HCT116 (cell line): Measurements from ENCODE around the gene PLEK. TPM values are rescaled to one million over a fixed set of nuclear protein-coding genes. Genes with fewer than 3 reads are reported as not detected.

Experiments used
- ATAC-seq: fragments of 200-7000 bp; cut with Tn5 transposase; 2 replicates; pipeline ENCODE4 v1.9.1; 2020; ENCODE audit warnings: mild to moderate bottlenecking, moderate library complexity
- BruUV-seq: library from RNA; stranded (reverse); fragments of 400-500 nt; replicated peaks from 2 replicates; lab custom pipeline; 2021; lab: Mats Ljungman, UMichigan
- CTCF ChIA-PET: fragments of 300-600 bp; sonication (Branson Sonifier 250); formaldehyde crosslinking; loops from one replicate; lab custom pipeline; 2021; ENCODE audit warnings: antibody characterized with exemption; lab: Charles Lee
- POLR2A ChIA-PET: fragments of 300-600, 350-600 bp; sonication (Branson Sonifier 250); formaldehyde crosslinking; loops from one replicate; lab custom pipeline; 2021; ENCODE audit warnings: antibody characterized with exemption; lab: Charles Lee
- RAD21 ChIA-PET, 2 experiments: fragments of 300-600 bp; sonication (Branson Sonifier 250); formaldehyde crosslinking; loops; one replicate each; lab custom pipeline; 2023; ENCODE audit warnings: low total read pairs in 2 of 2; ENCODE audit not compliant: uncharacterized antibody in 2 of 2, unreplicated experiment in 2 of 2, low non-redundant PET in 1 of 2; lab: Charles Lee
- DNase-seq: peaks from one replicate; pipeline ENCODE4 v3.0.0-alpha.2; 2010; ENCODE audit warnings: low read depth, low spot score
- H2AFZ ChIP-seq: fragments of 200-600 bp; shearing (Covaris generic), sonication (generic); 2 replicates; pipeline ENCODE4 v1.6.1; 2017; ENCODE audit warnings: low read depth, mixed run types, mixed read lengths, antibody characterized with exemption, low read length; ENCODE audit not compliant: poor library complexity, severe bottlenecking
- H3K27ac ChIP-seq: 2 replicates; pipeline ENCODE4 v1.5.1; 2012; ENCODE audit warnings: low read depth, low read length
- H3K27me3 ChIP-seq: fragments of 200-600 bp; sonication (generic); 2 replicates; pipeline ENCODE4 v1.6.1; 2016; ENCODE audit warnings: mixed run types, low read length, mixed read lengths; ENCODE audit not compliant: insufficient read depth
- H3K36me3 ChIP-seq, 2 experiments: fragments of 200-500 bp in 1 of 2; fragments of 200-600 bp in 1 of 2; sonication (Bioruptor generic) in 1 of 2; sonication (generic) in 1 of 2; 2 replicates each; pipeline versions ENCODE4 v1.5.1 to v1.6.1; 2014 to 2016; ENCODE audit warnings: low read length in 2 of 2, inconsistent platforms in 1 of 2, mixed read lengths in 1 of 2, mixed run types in 1 of 2; ENCODE audit not compliant: insufficient read depth in 2 of 2, control insufficient read depth in 1 of 2
- H3K4me1 ChIP-seq, 2 experiments: fragments of 200-600 bp in 1 of 2; sonication (generic) in 1 of 2; 2 replicates each; pipeline versions ENCODE4 v1.5.1 to v1.6.1; 2012 to 2017; ENCODE audit warnings: low read length in 2 of 2, inconsistent platforms in 1 of 2, mild to moderate bottlenecking in 1 of 2, mixed read lengths in 1 of 2, mixed run types in 1 of 2, moderate library complexity in 1 of 2; ENCODE audit not compliant: insufficient read depth in 2 of 2, control insufficient read depth in 1 of 2
- H3K4me2 ChIP-seq: fragments of 200-600 bp; sonication (generic); 2 replicates; pipeline ENCODE4 v1.6.1; 2017; ENCODE audit warnings: mixed run types, low read length, mixed read lengths
- H3K4me3 ChIP-seq, 2 experiments: fragments of 200-600 bp in 1 of 2; sonication (generic) in 1 of 2; replicated peaks in 1 of 2; 2 replicates each; pipeline ENCODE4 v1.5.1; 2011 to 2016; ENCODE audit warnings: low read length in 2 of 2, control low read depth in 1 of 2, low read depth in 1 of 2, mild to moderate bottlenecking in 1 of 2, mixed read lengths in 1 of 2, mixed run types in 1 of 2
- H3K79me2 ChIP-seq: fragments of 200-600 bp; sonication (generic); 2 replicates; pipeline ENCODE4 v1.6.1; 2017; ENCODE audit warnings: mild to moderate bottlenecking, mixed run types, low read length, moderate library complexity, mixed read lengths; ENCODE audit not compliant: insufficient read depth
- H3K9ac ChIP-seq: fragments of 200-600 bp; sonication (generic); 2 replicates; pipeline ENCODE4 v1.6.1; 2016; ENCODE audit warnings: low read length, mixed read lengths
- H3K9me2 ChIP-seq: fragments of 200-600 bp; sonication (generic), shearing (Covaris generic); 2 replicates; pipeline ENCODE4 v1.6.1; 2017; ENCODE audit warnings: mixed run types, mild to moderate bottlenecking, moderate library complexity; ENCODE audit not compliant: insufficient read depth
- H3K9me3 ChIP-seq, 2 experiments: fragments of 200-500 bp in 1 of 2; fragments of 200-600 bp in 1 of 2; sonication (Bioruptor generic) in 1 of 2; sonication (generic) in 1 of 2; 2 replicates each; pipeline ENCODE4 v1.6.1; 2014 to 2017; ENCODE audit warnings: low read length in 2 of 2, mixed read lengths in 2 of 2, inconsistent platforms in 1 of 2, low read depth in 1 of 2, mild to moderate bottlenecking in 1 of 2, mixed run types in 1 of 2, moderate library complexity in 1 of 2; ENCODE audit not compliant: control insufficient read depth in 1 of 2, insufficient read depth in 1 of 2
- H4K20me1 ChIP-seq: fragments of 200-600 bp; sonication (generic), shearing (Covaris generic); 2 replicates; pipeline ENCODE4 v1.6.1; 2017; ENCODE audit warnings: mixed run types, mild to moderate bottlenecking, moderate library complexity; ENCODE audit not compliant: insufficient read depth
- ATF3 ChIP-seq: IDR thresholded peaks from 2 replicates; pipeline ENCODE4 v1.6.1; 2012
- CEBPB ChIP-seq: IDR thresholded peaks from 2 replicates; pipeline ENCODE4 v1.6.1; 2012; ENCODE audit warnings: low read depth
- ELF1 ChIP-seq: IDR thresholded peaks from 2 replicates; pipeline ENCODE4 v1.6.1; 2012; ENCODE audit warnings: low read depth, borderline replicate concordance
- POLR2A ChIP-seq: IDR thresholded peaks from 2 replicates; pipeline ENCODE4 v1.7.0; 2011; ENCODE audit warnings: borderline replicate concordance; ENCODE audit not compliant: insufficient read depth, insufficient read length; ENCODE audit errors: extremely low read depth
- RAD21 ChIP-seq: IDR thresholded peaks from 2 replicates; pipeline ENCODE4 v1.6.1; 2012; ENCODE audit warnings: low read depth, mild to moderate bottlenecking
- SRF ChIP-seq: IDR thresholded peaks from 2 replicates; pipeline ENCODE4 v1.6.1; 2012; ENCODE audit warnings: low read depth
- TCF7L2 ChIP-seq: IDR thresholded peaks from 2 replicates; pipeline ENCODE4 v1.7.0; 2011; ENCODE audit warnings: borderline replicate concordance, inconsistent platforms; ENCODE audit not compliant: insufficient read depth, insufficient read length; ENCODE audit errors: extremely low read depth
- YY1 ChIP-seq: IDR thresholded peaks from 2 replicates; pipeline ENCODE4 v1.6.1; 2011; ENCODE audit warnings: low read length, low read depth, moderate library complexity, mild to moderate bottlenecking; ENCODE audit not compliant: insufficient replicate concordance; ENCODE audit errors: extremely low read depth
- intact Hi-C: fragments of 100-400 bp; cut with micrococcal nuclease; formaldehyde crosslinking; loops from 2 replicates; pipeline ENCODE4 v1.10.0; 2022
- total RNA-seq: library from RNA; stranded (reverse); gene quantifications from one replicate; pipeline ENCODE4 v1.2.1, GENCODE V29; 2021; ENCODE audit not compliant: unreplicated experiment
- TF ChIP-seq, protein P1 (sequence below): IDR thresholded peaks from 2 replicates; pipeline ENCODE4 v1.6.1; 2011; ENCODE audit warnings: mild to moderate bottlenecking, low read length, moderate library complexity; ENCODE audit not compliant: insufficient replicate concordance; ENCODE audit errors: extremely low read depth

PLEK gene
- total RNA-seq, 1 experiment from 2014 or later: 0.22 TPM

DNA sequence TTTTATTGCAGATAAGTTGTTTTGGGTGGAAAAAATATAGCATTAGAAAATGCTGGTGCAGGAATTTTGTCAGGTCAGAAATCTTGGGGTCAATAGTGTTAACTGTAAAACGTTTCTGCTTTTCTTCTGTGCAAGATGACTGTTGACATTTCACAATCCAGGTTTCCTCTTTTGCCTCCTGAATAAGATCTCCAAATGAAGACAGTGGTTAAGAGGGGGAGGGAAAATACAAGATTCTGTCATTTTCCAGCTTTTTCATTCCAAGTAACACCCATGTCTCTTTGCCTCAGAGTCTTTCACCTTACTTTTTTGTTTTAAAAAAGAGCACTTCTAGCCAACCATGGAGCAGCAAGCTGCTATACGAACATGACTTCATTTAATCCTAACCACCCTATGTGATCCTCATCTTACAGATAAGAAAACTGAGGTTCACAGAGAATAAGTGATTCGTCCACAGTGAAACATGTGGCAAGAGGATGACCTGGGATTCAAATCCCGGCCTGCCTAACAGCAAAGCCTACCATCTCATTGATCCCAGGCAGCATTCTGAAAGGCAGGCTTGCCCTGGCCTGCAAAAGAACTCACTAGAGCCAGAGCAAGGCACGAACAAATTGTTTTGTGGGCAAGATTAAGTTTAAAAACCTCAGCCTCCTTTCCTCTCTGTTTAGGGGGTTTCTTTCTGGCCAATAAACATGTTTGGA lies 3.0 kb downstream of the PLEK start:
- no peak overlapping the region for H3K4me3 ChIP-seq
- CTCF ChIA-PET: no interaction called here
- BruUV-seq: no TSS peak
- no peak for TF ChIP-seq SRF
- TF ChIP-seq RAD21: no peak
- no peak for TF ChIP-seq ELF1
- TF ChIP-seq TCF7L2: no peak
- TF ChIP-seq, all 23 proteins: peak for 0
- intact Hi-C loops: no loop called here
- Histone ChIP-seq H3K4me2 (no peak overlapping the region), H3K9ac (no peak overlapping the region), H3K79me2 (no peaks in the 10 kb centered on the region), H3K9me3 (no peaks in the 10 kb centered on the region), H2AFZ (no peak overlapping the region), H3K27ac (no peak overlapping the region), H3K27me3 (no peaks in the 10 kb centered on the region), H3K9me2 (no peaks in the 10 kb centered on the region), H3K4me1 (no peaks in the 10 kb centered on the region), H4K20me1 (no peaks in the 10 kb centered on the region), H3K36me3 (no peaks in the 10 kb centered on the region)
- ChIA-PET POLR2A (no interaction called here), RAD21 (no interaction called here)
- ATAC-seq: no peak
- DNase-seq: no peak

DNA sequence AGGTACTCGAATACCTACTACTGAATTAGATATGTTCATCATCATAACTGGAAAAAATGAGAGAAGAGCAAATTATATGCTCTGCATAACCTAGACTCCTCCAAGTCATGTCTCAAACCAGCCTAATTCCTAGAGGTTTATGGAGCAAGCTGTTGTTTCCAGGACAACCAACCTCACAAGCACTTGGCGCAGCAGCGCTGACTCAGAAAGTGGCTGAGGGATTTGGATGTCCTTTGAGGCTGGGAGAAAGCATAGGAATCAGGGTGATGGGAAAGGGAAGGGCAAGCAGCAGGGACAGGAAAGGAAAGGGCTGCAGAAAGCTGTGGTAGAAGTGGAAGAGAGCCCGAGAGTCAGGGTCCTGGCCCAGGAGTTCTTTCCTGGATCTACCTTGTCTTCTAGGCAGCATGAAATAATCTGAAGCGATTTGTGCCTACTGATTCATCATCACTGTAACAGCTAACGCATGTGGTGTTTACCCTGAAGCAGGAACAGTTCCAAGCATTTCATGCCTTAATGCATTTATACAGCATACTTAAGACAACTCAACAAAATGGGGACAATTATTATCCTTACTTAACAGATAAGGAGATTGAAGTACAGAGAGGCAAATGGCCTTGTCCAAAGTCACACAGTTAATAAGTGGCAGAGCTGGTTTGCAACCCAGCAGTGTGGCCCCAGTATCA lies 3.7 kb downstream of the PLEK start:
- H4K20me1 ChIP-seq: no peaks in the 10 kb centered on the region
- no peak overlapping the region for H3K4me3 ChIP-seq
- no peaks in the 10 kb centered on the region for H3K36me3 ChIP-seq
- no peak overlapping the region for H3K27ac ChIP-seq
- H3K79me2 ChIP-seq: no peaks in the 10 kb centered on the region
- ATAC-seq (no peak), DNase-seq (no peak)
- intact Hi-C loops: no loop called here
- POLR2A ChIA-PET: no interaction called here
- no peak overlapping the region for H3K4me2 ChIP-seq
- no peaks in the 10 kb centered on the region for H3K4me1 ChIP-seq
- RAD21 ChIA-PET: no interaction called here
- H2AFZ ChIP-seq: no peak overlapping the region
- no peaks in the 10 kb centered on the region for H3K9me2 ChIP-seq
- CTCF ChIA-PET: no interaction called here
- H3K9me3 ChIP-seq: no peaks in the 10 kb centered on the region
- no TSS peak for BruUV-seq
- no peak overlapping the region for H3K9ac ChIP-seq
- no peak for TF ChIP-seq ELF1
- TF ChIP-seq, protein P1, sequence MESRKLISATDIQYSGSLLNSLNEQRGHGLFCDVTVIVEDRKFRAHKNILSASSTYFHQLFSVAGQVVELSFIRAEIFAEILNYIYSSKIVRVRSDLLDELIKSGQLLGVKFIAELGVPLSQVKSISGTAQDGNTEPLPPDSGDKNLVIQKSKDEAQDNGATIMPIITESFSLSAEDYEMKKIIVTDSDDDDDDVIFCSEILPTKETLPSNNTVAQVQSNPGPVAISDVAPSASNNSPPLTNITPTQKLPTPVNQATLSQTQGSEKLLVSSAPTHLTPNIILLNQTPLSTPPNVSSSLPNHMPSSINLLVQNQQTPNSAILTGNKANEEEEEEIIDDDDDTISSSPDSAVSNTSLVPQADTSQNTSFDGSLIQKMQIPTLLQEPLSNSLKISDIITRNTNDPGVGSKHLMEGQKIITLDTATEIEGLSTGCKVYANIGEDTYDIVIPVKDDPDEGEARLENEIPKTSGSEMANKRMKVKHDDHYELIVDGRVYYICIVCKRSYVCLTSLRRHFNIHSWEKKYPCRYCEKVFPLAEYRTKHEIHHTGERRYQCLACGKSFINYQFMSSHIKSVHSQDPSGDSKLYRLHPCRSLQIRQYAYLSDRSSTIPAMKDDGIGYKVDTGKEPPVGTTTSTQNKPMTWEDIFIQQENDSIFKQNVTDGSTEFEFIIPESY: no peak
- TF ChIP-seq CEBPB: no peak
- no peak for TF ChIP-seq POLR2A
- TF ChIP-seq YY1: no peak
- TF ChIP-seq ATF3: no peak
- no peaks in the 10 kb centered on the region for H3K27me3 ChIP-seq
